Rectal smooth muscle tissue (tissue), 1 donor: ENCODE results near the gene FARP1.
"Not testable (repeated sequence)": the region's sequence is repeated elsewhere in the genome, so short reads cannot be mapped to it uniquely, and the experiment has no call there.

ENCODE experiments used
- H3K27ac ChIP-seq: one replicate; pipeline ENCODE4 v1.7.0; 2013; ENCODE audit warnings: low read depth, low read length, inconsistent platforms
- H3K27me3 ChIP-seq: one replicate; pipeline ENCODE4 v1.7.0; 2013; ENCODE audit warnings: low read length; ENCODE audit not compliant: control insufficient read depth, insufficient read depth
- H3K36me3 ChIP-seq: one replicate; pipeline ENCODE4 v1.7.0; 2013; ENCODE audit warnings: low read length; ENCODE audit not compliant: control insufficient read depth, insufficient read depth
- H3K4me1 ChIP-seq: one replicate; pipeline ENCODE4 v1.7.0; 2013; ENCODE audit warnings: low read length; ENCODE audit not compliant: control insufficient read depth, insufficient read depth
- H3K4me3 ChIP-seq: one replicate; pipeline ENCODE4 v1.7.0; 2013; ENCODE audit warnings: low read length
- H3K9ac ChIP-seq: one replicate; pipeline ENCODE4 v1.7.0; 2013; ENCODE audit warnings: low read length

The FARP1 gene

GRCh38 chr13:98369520-98369919 is 226.6 kb downstream of the FARP1 start:
- not testable (repeated sequence) for H3K9ac ChIP-seq, H3K4me3 ChIP-seq, H3K36me3 ChIP-seq, H3K4me1 ChIP-seq, H3K27ac ChIP-seq, H3K27me3 ChIP-seq

GRCh38 chr13:98370261-98370660 is 227.4 kb downstream of the FARP1 start:
- no peak overlapping the region for H3K27ac ChIP-seq
- no peak overlapping the region for H3K9ac ChIP-seq
- H3K4me3 ChIP-seq: no peak overlapping the region
- H3K27me3 ChIP-seq: no peaks in the 10 kb centered on the region
- peaks cover 10% of the 10 kb centered on the region for H3K4me1 ChIP-seq
- H3K36me3 ChIP-seq: peaks cover 2% of the 10 kb centered on the region

- Histone ChIP-seq H3K9ac (no peak overlapping the region), H3K27me3 (no peaks in the 10 kb centered on the region), H3K4me3 (no peak overlapping the region), H3K4me1 (peaks cover 10% of the 10 kb centered on the region), H3K27ac (no peak overlapping the region), H3K36me3 (peaks cover 2% of the 10 kb centered on the region)
Measured at GRCh38 chr13:98370806-98371515, 228.1 kb downstream of the FARP1 start.

- H3K9ac ChIP-seq: no peak overlapping the region
- peaks cover 10% of the 10 kb centered on the region for H3K4me1 ChIP-seq
- no peak overlapping the region for H3K27ac ChIP-seq
- H3K36me3 ChIP-seq: peaks cover 2% of the 10 kb centered on the region
- H3K4me3 ChIP-seq: no peak overlapping the region
- no peaks in the 10 kb centered on the region for H3K27me3 ChIP-seq
Measured at GRCh38 chr13:98371516-98372023, 228.7 kb downstream of the FARP1 start.

GRCh38 chr13:98372876-98373275 is 230.0 kb downstream of the FARP1 start:
- Histone ChIP-seq H3K4me3 (no peak overlapping the region), H3K4me1 (peaks cover 10% of the 10 kb centered on the region), H3K27me3 (no peaks in the 10 kb centered on the region), H3K27ac (no peak overlapping the region), H3K9ac (no peak overlapping the region), H3K36me3 (peaks cover 2% of the 10 kb centered on the region)

GRCh38 chr13:98374750-98375149 is 231.9 kb downstream of the FARP1 start:
- H3K36me3 ChIP-seq: peaks cover 2% of the 10 kb centered on the region
- H3K9ac ChIP-seq: no peak overlapping the region
- peaks cover 10% of the 10 kb centered on the region for H3K4me1 ChIP-seq
- no peak overlapping the region for H3K4me3 ChIP-seq
- H3K27ac ChIP-seq: no peak overlapping the region
- no peaks in the 10 kb centered on the region for H3K27me3 ChIP-seq

GRCh38 chr13:98377635-98378378 is 234.9 kb downstream of the FARP1 start:
- H3K27ac ChIP-seq: no peak overlapping the region
- no peak overlapping the region for H3K4me3 ChIP-seq
- H3K4me1 ChIP-seq: no peaks in the 10 kb centered on the region
- H3K27me3 ChIP-seq: no peaks in the 10 kb centered on the region
- H3K9ac ChIP-seq: no peak overlapping the region
- H3K36me3 ChIP-seq: peaks cover 2% of the 10 kb centered on the region

GRCh38 chr13:98384739-98385138 is 241.8 kb downstream of the FARP1 start:
- Histone ChIP-seq H3K4me3 (no peak overlapping the region), H3K27me3 (no peaks in the 10 kb centered on the region), H3K36me3 (peaks cover 4% of the 10 kb centered on the region), H3K9ac (no peak overlapping the region), H3K27ac (no peak overlapping the region), H3K4me1 (no peaks in the 10 kb centered on the region)

GRCh38 chr13:98385606-98386005 is 242.7 kb downstream of the FARP1 start:
- H3K4me3 ChIP-seq: no peak overlapping the region
- no peak overlapping the region for H3K27ac ChIP-seq
- no peaks in the 10 kb centered on the region for H3K27me3 ChIP-seq
- no peak overlapping the region for H3K9ac ChIP-seq
- H3K4me1 ChIP-seq: no peaks in the 10 kb centered on the region
- peaks cover 4% of the 10 kb centered on the region for H3K36me3 ChIP-seq

- Histone ChIP-seq H3K4me1 (no peaks in the 10 kb centered on the region), H3K4me3 (no peak overlapping the region), H3K27me3 (no peaks in the 10 kb centered on the region), H3K27ac (no peak overlapping the region), H3K36me3 (peaks cover 4% of the 10 kb centered on the region), H3K9ac (no peak overlapping the region)
Measured at GRCh38 chr13:98386637-98387036, 243.7 kb downstream of the FARP1 start.

- H3K27ac ChIP-seq: no peak overlapping the region
- peaks cover 4% of the 10 kb centered on the region for H3K36me3 ChIP-seq
- no peaks in the 10 kb centered on the region for H3K27me3 ChIP-seq
- H3K4me3 ChIP-seq: no peak overlapping the region
- H3K4me1 ChIP-seq: no peaks in the 10 kb centered on the region
- no peak overlapping the region for H3K9ac ChIP-seq
Measured at GRCh38 chr13:98389319-98389718, 246.4 kb downstream of the FARP1 start.

GRCh38 chr13:98390086-98390715 is 247.3 kb downstream of the FARP1 start:
- Histone ChIP-seq H3K9ac (no peak overlapping the region), H3K27ac (no peak overlapping the region), H3K4me1 (no peaks in the 10 kb centered on the region), H3K27me3 (no peaks in the 10 kb centered on the region), H3K36me3 (peaks cover 4% of the 10 kb centered on the region), H3K4me3 (no peak overlapping the region)
